Uterus (tissue), 2 donors: ENCODE results near the gene NFX1.
"Not testable (repeated sequence)": the region's sequence is repeated elsewhere in the genome, so short reads cannot be mapped to it uniquely, and the experiment has no call there.

Source experiments
- CTCF ChIP-seq, 4 experiments: fragments of 200-600 bp in 2 of 4; fragments of 450-650 bp in 2 of 4; sonication (generic) in 2 of 4; IDR thresholded peaks; one replicate each; pipeline ENCODE4 v1.5.1; 2016 to 2019; ENCODE audit warnings: antibody characterized with exemption in 4 of 4, mild to moderate bottlenecking in 2 of 4, moderate library complexity in 1 of 4
- POLR2A ChIP-seq, 2 donors: fragments of 450-650 bp; IDR thresholded peaks; one replicate each; pipeline ENCODE4 v1.6.1; 2016; ENCODE audit warnings: antibody characterized with exemption in 2 of 2, mild to moderate bottlenecking in 1 of 2, moderate library complexity in 1 of 2

- not testable (repeated sequence) for TF ChIP-seq CTCF, POLR2A (IDR thresholded peaks at IDR 0.05)
Observed at GRCh38 chr9:33402371-33402770, 112.1 kb downstream of the NFX1 start, which contains the start of gene AQP7.
